Loucy (cell line): ENCODE data around the gene USP16.

ENCODE experiments used
- H2AFZ ChIP-seq: fragments of 200-600 bp; sonication (generic); 2 replicates; pipeline ENCODE4 v1.6.0; 2016; ENCODE audit warnings: antibody characterized with exemption, mild to moderate bottlenecking, low read length, moderate library complexity
- H3F3A ChIP-seq: fragments of 200-600 bp; 2 replicates; pipeline ENCODE4 v1.6.0; 2016; ENCODE audit warnings: antibody characterized with exemption, low read depth, mild to moderate bottlenecking
- H3K27me3 ChIP-seq: fragments of 200-600 bp; sonication (generic); 2 replicates; pipeline ENCODE4 v1.6.1; 2014; ENCODE audit warnings: low read length, mild to moderate bottlenecking; ENCODE audit not compliant: insufficient read depth, poor library complexity, severe bottlenecking
- H3K36me3 ChIP-seq: fragments of 200-600 bp; sonication (generic); 2 replicates; pipeline ENCODE4 v1.6.1; 2016; ENCODE audit warnings: low read length; ENCODE audit not compliant: insufficient read depth
- H3K4me1 ChIP-seq: fragments of 200-600 bp; sonication (generic); 2 replicates; pipeline ENCODE4 v1.5.1; 2014; ENCODE audit warnings: low read length, mild to moderate bottlenecking; ENCODE audit not compliant: insufficient read depth, poor library complexity, severe bottlenecking
- H3K4me2 ChIP-seq: fragments of 200-600 bp; sonication (generic); 2 replicates; pipeline ENCODE4 v1.6.0; 2014; ENCODE audit warnings: antibody characterized with exemption, low read length, low read depth, mild to moderate bottlenecking; ENCODE audit not compliant: poor library complexity, severe bottlenecking
- H3K4me3 ChIP-seq: fragments of 200-600 bp; sonication (generic); 2 replicates; pipeline ENCODE4 v1.5.1; 2014; ENCODE audit warnings: low read length, mild to moderate bottlenecking, mixed read lengths; ENCODE audit not compliant: poor library complexity, severe bottlenecking
- H3K79me2 ChIP-seq: fragments of 200-600 bp; sonication (generic); 2 replicates; pipeline ENCODE4 v1.6.1; 2014; ENCODE audit warnings: low read length; ENCODE audit not compliant: insufficient read depth
- H3K9ac ChIP-seq: fragments of 200-600 bp; sonication (generic); 2 replicates; pipeline ENCODE4 v1.6.0; 2014; ENCODE audit warnings: mild to moderate bottlenecking, low read depth, low read length, moderate library complexity; ENCODE audit not compliant: poor library complexity, severe bottlenecking
- H3K9me2 ChIP-seq: fragments of 200-600 bp; sonication (generic); replicated peaks from 2 replicates; pipeline ENCODE4 v1.6.1; 2016; ENCODE audit warnings: low read depth, low read length, mixed read lengths
- H3K9me3 ChIP-seq: fragments of 200-600 bp; sonication (generic); 2 replicates; pipeline ENCODE4 v1.6.1; 2014; ENCODE audit warnings: mild to moderate bottlenecking, antibody characterized with exemption, low read length, low read depth; ENCODE audit not compliant: insufficient read depth
- H4K20me1 ChIP-seq: fragments of 200-600 bp; sonication (generic); 2 replicates; pipeline ENCODE4 v1.6.0; 2014; ENCODE audit warnings: antibody characterized with exemption, low read length, mild to moderate bottlenecking; ENCODE audit not compliant: insufficient read depth, poor library complexity, severe bottlenecking
- EZH2phosphoT487 ChIP-seq: fragments of 200-600 bp; IDR thresholded peaks from 2 replicates; pipeline ENCODE4 v1.6.1; 2018; ENCODE audit warnings: antibody characterized with exemption, mild to moderate bottlenecking, moderate library complexity, borderline replicate concordance
- TF ChIP-seq, protein P1 (sequence below): fragments of 200-600 bp; sonication (generic); conservative IDR thresholded peaks from 2 replicates; pipeline ENCODE4 v1.5.1; 2014; ENCODE audit warnings: mild to moderate bottlenecking, antibody characterized with exemption, low read length

The USP16 gene

GRCh38 chr21:29022166-29022565, 2.3 kb upstream of the USP16 start:
- Histone ChIP-seq H3K4me2 (no peak overlapping the region), H3K36me3 (no peaks in the 10 kb centered on the region), H3K4me1 (peaks cover 37% of the 10 kb centered on the region), H2AFZ (no peak overlapping the region), H3K79me2 (peaks cover 44% of the 10 kb centered on the region), H4K20me1 (no peaks in the 10 kb centered on the region), H3K9ac (no peak overlapping the region), H3F3A (0 out of 2 replicates have a peak, but pooled peaks cover 3% of the 10 kb centered on the region), H3K9me3 (no peaks in the 10 kb centered on the region), H3K9me2 (no peaks in the 10 kb centered on the region), H3K4me3 (no peak overlapping the region), H3K27me3 (no peaks in the 10 kb centered on the region)
- no peak for TF ChIP-seq EZH2phosphoT487
- TF ChIP-seq, protein P1, sequence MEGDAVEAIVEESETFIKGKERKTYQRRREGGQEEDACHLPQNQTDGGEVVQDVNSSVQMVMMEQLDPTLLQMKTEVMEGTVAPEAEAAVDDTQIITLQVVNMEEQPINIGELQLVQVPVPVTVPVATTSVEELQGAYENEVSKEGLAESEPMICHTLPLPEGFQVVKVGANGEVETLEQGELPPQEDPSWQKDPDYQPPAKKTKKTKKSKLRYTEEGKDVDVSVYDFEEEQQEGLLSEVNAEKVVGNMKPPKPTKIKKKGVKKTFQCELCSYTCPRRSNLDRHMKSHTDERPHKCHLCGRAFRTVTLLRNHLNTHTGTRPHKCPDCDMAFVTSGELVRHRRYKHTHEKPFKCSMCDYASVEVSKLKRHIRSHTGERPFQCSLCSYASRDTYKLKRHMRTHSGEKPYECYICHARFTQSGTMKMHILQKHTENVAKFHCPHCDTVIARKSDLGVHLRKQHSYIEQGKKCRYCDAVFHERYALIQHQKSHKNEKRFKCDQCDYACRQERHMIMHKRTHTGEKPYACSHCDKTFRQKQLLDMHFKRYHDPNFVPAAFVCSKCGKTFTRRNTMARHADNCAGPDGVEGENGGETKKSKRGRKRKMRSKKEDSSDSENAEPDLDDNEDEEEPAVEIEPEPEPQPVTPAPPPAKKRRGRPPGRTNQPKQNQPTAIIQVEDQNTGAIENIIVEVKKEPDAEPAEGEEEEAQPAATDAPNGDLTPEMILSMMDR = no peak

DNA sequence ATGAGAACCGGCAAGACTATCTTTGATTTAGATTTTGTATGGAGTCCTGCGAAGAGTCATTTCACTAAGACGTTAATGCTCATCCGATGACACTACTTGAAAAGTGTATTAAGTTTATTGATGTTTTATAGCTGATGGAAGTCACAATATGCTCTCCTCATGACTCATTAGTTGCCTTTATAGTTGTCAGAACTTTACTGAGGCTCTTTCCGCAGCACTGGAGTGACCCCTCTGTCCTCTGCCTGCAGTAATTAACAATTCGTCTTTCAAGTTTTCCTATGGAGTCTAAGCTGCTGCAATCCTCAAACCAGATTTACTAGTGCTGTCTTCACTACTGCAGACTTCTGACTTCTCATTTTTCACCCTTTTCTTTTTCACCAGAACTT, 853 bp downstream of the USP16 start:
- Histone ChIP-seq H3K9me2 (no peaks in the 10 kb centered on the region), H2AFZ (peak overlapping the region; percentile 96), H3K79me2 (peaks cover 28% of the 10 kb centered on the region)

DNA sequence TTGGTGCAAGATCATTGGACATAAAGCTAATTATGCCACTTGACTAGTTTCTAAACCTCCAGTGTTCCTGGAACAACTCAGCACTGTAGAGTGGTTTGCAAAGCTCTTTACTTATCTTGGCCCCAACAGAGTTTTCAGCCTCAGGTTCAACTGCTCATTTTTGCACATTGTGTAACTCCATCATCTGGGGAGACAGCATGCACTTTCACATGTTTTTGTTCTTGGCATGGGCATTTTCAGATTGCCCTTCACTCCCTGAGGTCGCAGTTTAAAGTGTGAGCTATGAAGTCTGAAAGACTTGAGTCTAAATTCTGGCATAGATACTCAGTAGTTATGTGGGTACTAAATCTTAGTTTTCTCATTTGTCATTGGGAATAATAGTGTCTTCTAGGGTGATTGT, 5.1 kb downstream of the USP16 start:
- Histone ChIP-seq H3K4me1 (peaks cover 13% of the 10 kb centered on the region), H3K9ac (no peak overlapping the region), H3K9me2 (no peaks in the 10 kb centered on the region), H3K4me3 (no peak overlapping the region), H3K4me2 (no peak overlapping the region), H2AFZ (no peak overlapping the region), H3K36me3 (peaks cover 26% of the 10 kb centered on the region; the same call in 1 of the 2 replicates), H3K27me3 (no peaks in the 10 kb centered on the region), H3K9me3 (no peaks in the 10 kb centered on the region), H3K79me2 (peaks cover 33% of the 10 kb centered on the region), H3F3A (no peaks in the 10 kb centered on the region), H4K20me1 (no peaks in the 10 kb centered on the region)
- TF ChIP-seq, protein P1 = no peak
- TF ChIP-seq EZH2phosphoT487 = no peak

More for the DNA sequence above, 853 bp downstream of the USP16 start:
- Histone ChIP-seq H3F3A (0 out of 2 replicates have a peak, but pooled peaks cover 3% of the 10 kb centered on the region), H3K27me3 (no peaks in the 10 kb centered on the region), H3K9ac (peak overlapping the region; percentile 78), H3K4me2 (peak overlapping the region; percentile 98), H4K20me1 (no peaks in the 10 kb centered on the region), H3K9me3 (no peaks in the 10 kb centered on the region), H3K36me3 (peaks cover under 1% of the 10 kb centered on the region; the same call in 1 of the 2 replicates), H3K4me3 (peak overlapping the region; percentile 93), H3K4me1 (peaks cover 19% of the 10 kb centered on the region)
- TF ChIP-seq EZH2phosphoT487 = no peak
- TF ChIP-seq, protein P1 = no peak
